Measurements from ENCODE around the gene DENND5B.
"Not testable (repeated sequence)": the region's sequence is repeated elsewhere in the genome, so short reads cannot be mapped to it uniquely, and the experiment has no call there.

Gene DENND5B

GRCh38 chr12:31470459-31470858 is 120.5 kb downstream of the DENND5B start:
- DNase-seq, result no peak
- Mint-ChIP-seq H3K36me3 (ENCODE audit: low read depth) (no peaks in the 10 kb centered on the region), H3K4me3 (no peak overlapping the region), H3K9me3 (no peaks in the 10 kb centered on the region), H3K4me1 (ENCODE audit: low read depth) (no peaks in the 10 kb centered on the region), H3K27ac (no peak overlapping the region), H3K27me3 (peaks cover 3% of the 10 kb centered on the region)

GRCh38 chr12:31466768-31467167 is 124.2 kb downstream of the DENND5B start:
- no peak overlapping the region for H3K4me3 Mint-ChIP-seq
- no peak for DNase-seq

GRCh38 chr12:31465002-31465401 is 125.9 kb downstream of the DENND5B start:
- no peak for DNase-seq
- H3K4me3 Mint-ChIP-seq, result no peak overlapping the region
- no peak overlapping the region for H3K27ac Mint-ChIP-seq
- H3K4me1 Mint-ChIP-seq (ENCODE audit: low read depth), result no peaks in the 10 kb centered on the region
- H3K27me3 Mint-ChIP-seq, result no peaks in the 10 kb centered on the region
- H3K36me3 Mint-ChIP-seq (ENCODE audit: low read depth), result no peaks in the 10 kb centered on the region
- no peaks in the 10 kb centered on the region for H3K9me3 Mint-ChIP-seq

More at GRCh38 chr12:31466768-31467167, 124.2 kb downstream of the DENND5B start:
- Mint-ChIP-seq H3K36me3 (ENCODE audit: low read depth) (no peaks in the 10 kb centered on the region), H3K9me3 (no peaks in the 10 kb centered on the region), H3K27me3 (no peaks in the 10 kb centered on the region), H3K27ac (no peak overlapping the region), H3K4me1 (ENCODE audit: low read depth) (no peaks in the 10 kb centered on the region)

GRCh38 chr12:31460024-31460423 is 130.9 kb downstream of the DENND5B start:
- Mint-ChIP-seq H3K4me3 (no peak overlapping the region), H3K4me1 (ENCODE audit: low read depth) (no peaks in the 10 kb centered on the region), H3K27me3 (no peaks in the 10 kb centered on the region), H3K27ac (no peak overlapping the region), H3K36me3 (ENCODE audit: low read depth) (no peaks in the 10 kb centered on the region), H3K9me3 (no peaks in the 10 kb centered on the region)
- no peak for DNase-seq

- H3K27me3 Mint-ChIP-seq, result no peaks in the 10 kb centered on the region
- no peak for DNase-seq
- H3K4me1 Mint-ChIP-seq (ENCODE audit: low read depth), result no peaks in the 10 kb centered on the region
- H3K9me3 Mint-ChIP-seq, result no peaks in the 10 kb centered on the region
- H3K36me3 Mint-ChIP-seq (ENCODE audit: low read depth), result no peaks in the 10 kb centered on the region
- no peak overlapping the region for H3K4me3 Mint-ChIP-seq
- no peak overlapping the region for H3K27ac Mint-ChIP-seq
These were observed 134.4 kb downstream of the DENND5B start for GRCh38 chr12:31456562-31456961.

- no peak for DNase-seq
- Mint-ChIP-seq H3K27me3 (peaks cover 2% of the 10 kb centered on the region), H3K27ac (no peak overlapping the region), H3K4me3 (no peak overlapping the region), H3K4me1 (ENCODE audit: low read depth) (no peaks in the 10 kb centered on the region), H3K9me3 (no peaks in the 10 kb centered on the region), H3K36me3 (ENCODE audit: low read depth) (no peaks in the 10 kb centered on the region)
These were observed 146.2 kb downstream of the DENND5B start for GRCh38 chr12:31444736-31445135.

- Mint-ChIP-seq H3K27ac (no peak overlapping the region), H3K36me3 (ENCODE audit: low read depth) (no peaks in the 10 kb centered on the region), H3K4me3 (no peak overlapping the region), H3K4me1 (ENCODE audit: low read depth) (no peaks in the 10 kb centered on the region), H3K9me3 (no peaks in the 10 kb centered on the region), H3K27me3 (no peaks in the 10 kb centered on the region)
- no peak for DNase-seq
These were observed 150.3 kb downstream of the DENND5B start for GRCh38 chr12:31440586-31440985.

GRCh38 chr12:31440134-31440533 is 150.8 kb downstream of the DENND5B start:
- H3K36me3 Mint-ChIP-seq (ENCODE audit: low read depth), result no peaks in the 10 kb centered on the region
- no peaks in the 10 kb centered on the region for H3K4me1 Mint-ChIP-seq (ENCODE audit: low read depth)
- no peak overlapping the region for H3K4me3 Mint-ChIP-seq
- no peaks in the 10 kb centered on the region for H3K27me3 Mint-ChIP-seq
- H3K9me3 Mint-ChIP-seq, result no peaks in the 10 kb centered on the region
- no peak overlapping the region for H3K27ac Mint-ChIP-seq
- DNase-seq, result no peak

- DNase-seq, result no peak
- no peaks in the 10 kb centered on the region for H3K36me3 Mint-ChIP-seq (ENCODE audit: low read depth)
- no peaks in the 10 kb centered on the region for H3K27me3 Mint-ChIP-seq
- H3K27ac Mint-ChIP-seq, result no peak overlapping the region
- no peaks in the 10 kb centered on the region for H3K9me3 Mint-ChIP-seq
- H3K4me3 Mint-ChIP-seq, result no peak overlapping the region
- no peaks in the 10 kb centered on the region for H3K4me1 Mint-ChIP-seq (ENCODE audit: low read depth)
These were observed 159.2 kb downstream of the DENND5B start for GRCh38 chr12:31431721-31432240.

- DNase-seq, result no peak
- Mint-ChIP-seq H3K9me3 (no peaks in the 10 kb centered on the region), H3K4me1 (ENCODE audit: low read depth) (no peaks in the 10 kb centered on the region), H3K36me3 (ENCODE audit: low read depth) (no peaks in the 10 kb centered on the region), H3K27ac (no peak overlapping the region), H3K4me3 (no peak overlapping the region), H3K27me3 (no peaks in the 10 kb centered on the region)
These were observed 167.5 kb downstream of the DENND5B start for GRCh38 chr12:31423405-31423804.

GRCh38 chr12:31412292-31412801 is 178.6 kb downstream of the DENND5B start:
- DNase-seq, result no peak
- Mint-ChIP-seq H3K27ac (no peak overlapping the region), H3K4me1 (ENCODE audit: low read depth) (no peaks in the 10 kb centered on the region)

GRCh38 chr12:31408763-31409162 is 182.2 kb downstream of the DENND5B start:
- Mint-ChIP-seq H3K27me3 (no peaks in the 10 kb centered on the region), H3K9me3 (no peaks in the 10 kb centered on the region), H3K4me3 (no peak overlapping the region), H3K36me3 (ENCODE audit: low read depth) (no peaks in the 10 kb centered on the region), H3K4me1 (ENCODE audit: low read depth) (no peaks in the 10 kb centered on the region), H3K27ac (no peak overlapping the region)
- no peak for DNase-seq

More at GRCh38 chr12:31412292-31412801, 178.6 kb downstream of the DENND5B start:
- Mint-ChIP-seq H3K36me3 (ENCODE audit: low read depth) (no peaks in the 10 kb centered on the region), H3K4me3 (no peak overlapping the region), H3K9me3 (no peaks in the 10 kb centered on the region), H3K27me3 (no peaks in the 10 kb centered on the region)

- Mint-ChIP-seq H3K4me1 (ENCODE audit: low read depth) (peaks cover 3% of the 10 kb centered on the region), H3K36me3 (ENCODE audit: low read depth) (no peaks in the 10 kb centered on the region), H3K4me3 (no peak overlapping the region), H3K27ac (no peak overlapping the region), H3K27me3 (no peaks in the 10 kb centered on the region), H3K9me3 (no peaks in the 10 kb centered on the region)
- DNase-seq, result no peak
These were observed 183.4 kb downstream of the DENND5B start for GRCh38 chr12:31407562-31407961.

GRCh38 chr12:31406345-31406744 is 184.6 kb downstream of the DENND5B start:
- no peaks in the 10 kb centered on the region for H3K36me3 Mint-ChIP-seq (ENCODE audit: low read depth)
- H3K4me1 Mint-ChIP-seq (ENCODE audit: low read depth), result peaks cover 3% of the 10 kb centered on the region
- no peak overlapping the region for H3K27ac Mint-ChIP-seq
- no peak for DNase-seq
- H3K27me3 Mint-ChIP-seq, result peaks cover 6% of the 10 kb centered on the region
- no peaks in the 10 kb centered on the region for H3K9me3 Mint-ChIP-seq
- H3K4me3 Mint-ChIP-seq, result no peak overlapping the region

- Mint-ChIP-seq H3K27ac (no peak overlapping the region), H3K36me3 (ENCODE audit: low read depth) (no peaks in the 10 kb centered on the region), H3K9me3 (no peaks in the 10 kb centered on the region), H3K27me3 (peaks cover 11% of the 10 kb centered on the region), H3K4me3 (no peak overlapping the region), H3K4me1 (ENCODE audit: low read depth) (peaks cover 3% of the 10 kb centered on the region)
- no peak for DNase-seq
These were observed 185.9 kb downstream of the DENND5B start for GRCh38 chr12:31405021-31405420.

- H3K9me3 Mint-ChIP-seq; H3K36me3 Mint-ChIP-seq (ENCODE audit: low read depth); H3K4me1 Mint-ChIP-seq (ENCODE audit: low read depth); H3K27ac Mint-ChIP-seq; H3K4me3 Mint-ChIP-seq: not testable (repeated sequence)
- peaks cover 11% of the 10 kb centered on the region for H3K27me3 Mint-ChIP-seq
- peak; percentile 40 for DNase-seq
These were observed 187.8 kb downstream of the DENND5B start for GRCh38 chr12:31403099-31403607.
